ENCODE data around the gene PCDHGA7. TPM values are rescaled to one million over a fixed set of nuclear protein-coding genes. Genes with fewer than 3 reads are reported as not detected.

Gene PCDHGA7
- total and polyA plus RNA-seq, 12 donors, result 0.54 to 11.5 (median 7.7) TPM

DNA sequence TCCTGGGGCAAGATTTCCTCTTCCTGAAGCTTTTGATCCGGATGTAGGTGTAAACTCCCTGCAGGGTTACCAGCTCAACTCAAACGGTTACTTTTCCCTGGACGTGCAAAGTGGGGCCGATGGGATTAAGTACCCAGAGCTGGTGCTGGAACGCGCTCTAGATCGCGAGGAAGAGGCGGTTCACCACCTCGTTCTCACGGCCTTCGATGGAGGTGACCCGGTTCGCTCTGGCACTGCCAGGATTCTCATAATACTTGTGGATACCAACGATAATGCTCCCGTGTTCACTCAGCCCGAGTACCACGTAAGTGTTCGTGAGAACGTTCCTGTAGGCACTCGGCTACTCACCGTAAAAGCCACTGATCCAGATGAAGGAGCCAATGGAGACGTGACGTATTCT, 26.9 kb upstream of the PCDHGA7 start:
- Histone ChIP-seq H3K4me3 (peak overlapping the region in 6 of 10 donors; percentile 2 to 40 (median 34)), H3K36me3 (peaks cover 0 to 38% (median 0%) of the 10 kb centered on the region in 9 donors), H3K27me3 (peaks cover 0 to 45% (median 0%) of the 10 kb centered on the region in 7 donors), H3K9me3 (peaks cover 0 to 98% (median 51%) of the 10 kb centered on the region in 11 donors), H3K27ac (no peak overlapping the region), H3K4me1 (peaks cover 0 to 38% (median 4%) of the 10 kb centered on the region in 9 donors)
- intact Hi-C loops (cut with DNase I), result loop anchor here in 1 of 10 donors (10.0 kb wide), 1 partner anchor 49 kb away; the partner anchor contains the start of genes PCDHGA9 and PCDHGB6
- WGBS, 2 donors, result 44 to 52% methylated on average over 24 of the region's 24 CpGs
- DNase-seq (no peak), ATAC-seq (no peak)
- TF ChIP-seq, protein P1, sequence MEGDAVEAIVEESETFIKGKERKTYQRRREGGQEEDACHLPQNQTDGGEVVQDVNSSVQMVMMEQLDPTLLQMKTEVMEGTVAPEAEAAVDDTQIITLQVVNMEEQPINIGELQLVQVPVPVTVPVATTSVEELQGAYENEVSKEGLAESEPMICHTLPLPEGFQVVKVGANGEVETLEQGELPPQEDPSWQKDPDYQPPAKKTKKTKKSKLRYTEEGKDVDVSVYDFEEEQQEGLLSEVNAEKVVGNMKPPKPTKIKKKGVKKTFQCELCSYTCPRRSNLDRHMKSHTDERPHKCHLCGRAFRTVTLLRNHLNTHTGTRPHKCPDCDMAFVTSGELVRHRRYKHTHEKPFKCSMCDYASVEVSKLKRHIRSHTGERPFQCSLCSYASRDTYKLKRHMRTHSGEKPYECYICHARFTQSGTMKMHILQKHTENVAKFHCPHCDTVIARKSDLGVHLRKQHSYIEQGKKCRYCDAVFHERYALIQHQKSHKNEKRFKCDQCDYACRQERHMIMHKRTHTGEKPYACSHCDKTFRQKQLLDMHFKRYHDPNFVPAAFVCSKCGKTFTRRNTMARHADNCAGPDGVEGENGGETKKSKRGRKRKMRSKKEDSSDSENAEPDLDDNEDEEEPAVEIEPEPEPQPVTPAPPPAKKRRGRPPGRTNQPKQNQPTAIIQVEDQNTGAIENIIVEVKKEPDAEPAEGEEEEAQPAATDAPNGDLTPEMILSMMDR (IDR thresholded peaks at IDR 0.05), result no peak

DNA sequence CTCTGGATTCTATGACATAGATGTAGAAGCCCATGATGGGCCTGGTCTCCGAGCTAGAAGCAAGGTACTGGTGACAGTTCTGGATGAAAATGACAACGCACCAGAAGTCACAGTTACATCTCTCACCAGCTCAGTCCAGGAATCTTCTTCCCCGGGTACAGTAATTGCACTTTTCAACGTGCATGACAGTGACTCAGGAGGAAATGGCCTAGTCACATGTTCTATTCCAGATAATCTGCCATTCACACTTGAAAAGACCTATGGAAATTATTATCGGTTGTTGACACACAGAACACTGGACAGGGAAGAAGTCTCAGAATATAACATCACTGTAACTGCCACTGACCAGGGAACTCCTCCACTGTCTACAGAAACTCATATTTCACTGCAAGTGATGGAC, 26.4 kb upstream of the PCDHGA7 start:
- WGBS, 2 donors, result 67% methylated on average over 5 of the region's 5 CpGs
- Histone ChIP-seq H3K27ac (no peak overlapping the region), H3K27me3 (peaks cover 0 to 45% (median 0%) of the 10 kb centered on the region in 7 donors), H3K9me3 (peaks cover 0 to 98% (median 56%) of the 10 kb centered on the region in 11 donors), H3K36me3 (peaks cover 0 to 33% (median 0%) of the 10 kb centered on the region in 9 donors), H3K4me1 (peaks cover 0 to 42% (median 4%) of the 10 kb centered on the region in 9 donors), H3K4me3 (no peak overlapping the region)
- TF ChIP-seq, protein P1 (IDR thresholded peaks at IDR 0.05), result no peak
- DNase-seq (no peak), ATAC-seq (no peak)
- intact Hi-C loops (cut with DNase I), result loop anchor here in 1 of 10 donors (10.0 kb wide), 1 partner anchor 49 kb away; the partner anchor contains the start of genes PCDHGA9 and PCDHGB6

DNA sequence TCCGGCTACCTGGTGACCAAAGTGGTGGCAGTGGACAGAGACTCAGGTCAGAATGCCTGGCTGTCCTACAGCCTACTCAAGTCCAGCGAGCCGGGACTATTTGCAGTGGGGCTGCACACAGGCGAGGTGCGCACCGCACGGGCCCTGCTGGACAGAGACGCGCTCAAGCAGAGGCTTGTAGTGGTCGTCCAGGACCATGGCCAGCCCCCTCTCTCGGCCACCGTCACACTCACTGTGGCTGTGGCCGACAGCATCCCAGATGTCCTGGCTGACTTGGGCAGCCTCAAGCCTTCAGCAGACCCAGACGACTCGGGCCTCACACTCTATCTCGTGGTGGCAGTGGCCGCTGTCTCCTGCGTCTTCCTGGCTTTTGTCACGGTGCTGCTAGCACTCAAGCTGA, 25.6 kb upstream of the PCDHGA7 start:
- Histone ChIP-seq H3K9me3 (peaks cover 0 to 100% (median 55%) of the 10 kb centered on the region in 11 donors), H3K36me3 (peaks cover 0 to 24% (median 0%) of the 10 kb centered on the region in 9 donors), H3K4me3 (no peak overlapping the region), H3K4me1 (peaks cover 0 to 42% (median 4%) of the 10 kb centered on the region in 9 donors), H3K27me3 (peaks cover 0 to 48% (median 0%) of the 10 kb centered on the region in 7 donors), H3K27ac (no peak overlapping the region)
- 37 to 45% methylated on average over 19 of the region's 19 CpGs for WGBS, 2 donors
- DNase-seq (no peak), ATAC-seq (peak in 4 of 8 donors; percentile 22 to 50 (median 41))
- intact Hi-C loops (cut with DNase I), result loop anchor here in 1 of 10 donors (10.0 kb wide), 1 partner anchor 48 kb away; the partner anchor contains the start of genes PCDHGA9 and PCDHGB6
- TF ChIP-seq, protein P1 (IDR thresholded peaks at IDR 0.05), result no peak

DNA sequence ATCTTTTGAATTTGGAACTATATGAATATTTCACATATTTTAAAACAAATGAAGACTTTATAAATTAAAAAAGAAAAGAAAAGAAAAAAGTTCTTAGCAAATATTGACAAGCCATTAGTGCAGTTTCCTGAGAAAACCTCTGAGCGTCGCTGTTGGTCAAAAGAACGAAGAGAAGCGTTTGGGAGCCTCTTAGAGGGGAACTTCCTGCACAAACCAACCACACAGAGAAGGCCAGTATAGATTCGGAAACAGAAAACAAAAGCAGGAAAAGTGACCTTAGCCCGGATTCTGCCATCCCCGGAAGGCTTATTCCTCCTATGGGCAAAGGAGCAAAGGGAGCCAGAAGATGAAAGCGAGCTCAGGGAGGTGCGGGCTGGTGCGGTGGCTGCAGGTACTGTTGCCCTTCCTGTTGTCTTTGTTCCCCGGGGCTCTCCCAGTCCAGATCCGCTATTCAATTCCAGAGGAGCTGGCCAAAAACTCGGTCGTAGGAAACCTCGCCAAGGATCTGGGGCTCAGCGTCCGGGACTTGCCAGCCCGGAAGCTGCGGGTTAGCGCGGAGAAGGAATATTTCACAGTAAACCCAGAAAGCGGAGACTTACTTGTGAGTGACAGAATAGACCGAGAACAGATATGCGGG, 22.6 kb upstream of the PCDHGA7 start, which contains the start of gene PCDHGB2:
Gene PCDHGB2 (plus strand): TSS at position 205 of the 637 bp plus-strand sequence. CDS start 142 bp downstream, at position 347.
- Histone ChIP-seq H3K27ac (peak within 1 kb of the TSS in 8 of 10 donors; percentile 9 to 73 (median 40)), H3K4me1 (peaks cover 0 to 33% (median 4%) of the 10 kb centered on the region in 9 donors), H3K4me3 (peak within 1 kb of the TSS in 9 of 10 donors; percentile 12 to 46 (median 41)), H3K27me3 (peaks cover 0 to 69% (median 0%) of the 10 kb centered on the region in 7 donors), H3K9me3 (peaks cover 0 to 100% (median 53%) of the 10 kb centered on the region in 11 donors), H3K36me3 (peaks cover 0 to 41% (median 0%) of the 10 kb centered on the region in 9 donors)
- DNase-seq (no peak), ATAC-seq (peak in 6 of 8 donors; percentile 37 to 65 (median 60))
- intact Hi-C loops (cut with DNase I), result loop anchor here in 1 of 10 donors (10.0 kb wide), 1 partner anchor 45 kb away; the partner anchor contains the start of genes PCDHGA9 and PCDHGB6
- TF ChIP-seq, protein P1 (IDR thresholded peaks at IDR 0.05), result peak in 8 of 9 donors; percentile 12 to 62 (median 48)
- WGBS, 2 donors, result 12 to 20% methylated on average over 24 of the region's 24 CpGs

Measured in heart right ventricle (tissue), 16 donors.